ENCODE measurements around the gene HS1BP3. TPM values are rescaled to one million over a fixed set of nuclear protein-coding genes. Genes with fewer than 3 reads are reported as not detected.

HS1BP3 gene
- total RNA-seq, 1 donor from 2014 or later = 14.4 TPM

DNA sequence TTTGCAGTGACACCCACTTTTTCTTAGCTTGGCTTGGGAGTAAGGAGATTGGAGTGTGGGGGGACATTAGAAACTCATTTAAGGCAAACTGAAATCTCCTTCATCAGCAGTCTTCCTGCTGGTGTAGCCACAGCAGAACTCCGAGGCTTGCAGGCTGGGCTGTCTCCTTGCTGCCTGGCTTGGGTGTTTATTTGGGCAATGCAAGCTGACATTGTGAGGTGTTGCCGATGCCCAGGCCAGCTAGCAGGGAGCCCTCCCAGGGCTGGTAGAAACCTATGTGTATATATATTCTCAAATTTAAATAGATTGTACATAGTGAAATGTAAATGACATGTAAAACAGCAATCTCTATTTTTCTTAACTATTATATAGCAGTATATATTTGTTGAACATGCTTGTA lies 27.9 kb upstream of the HS1BP3 start:
- no peak overlapping the region for H3K4me3 ChIP-seq (ENCODE audit: low read depth, low read length)
- TF ChIP-seq, protein P1, sequence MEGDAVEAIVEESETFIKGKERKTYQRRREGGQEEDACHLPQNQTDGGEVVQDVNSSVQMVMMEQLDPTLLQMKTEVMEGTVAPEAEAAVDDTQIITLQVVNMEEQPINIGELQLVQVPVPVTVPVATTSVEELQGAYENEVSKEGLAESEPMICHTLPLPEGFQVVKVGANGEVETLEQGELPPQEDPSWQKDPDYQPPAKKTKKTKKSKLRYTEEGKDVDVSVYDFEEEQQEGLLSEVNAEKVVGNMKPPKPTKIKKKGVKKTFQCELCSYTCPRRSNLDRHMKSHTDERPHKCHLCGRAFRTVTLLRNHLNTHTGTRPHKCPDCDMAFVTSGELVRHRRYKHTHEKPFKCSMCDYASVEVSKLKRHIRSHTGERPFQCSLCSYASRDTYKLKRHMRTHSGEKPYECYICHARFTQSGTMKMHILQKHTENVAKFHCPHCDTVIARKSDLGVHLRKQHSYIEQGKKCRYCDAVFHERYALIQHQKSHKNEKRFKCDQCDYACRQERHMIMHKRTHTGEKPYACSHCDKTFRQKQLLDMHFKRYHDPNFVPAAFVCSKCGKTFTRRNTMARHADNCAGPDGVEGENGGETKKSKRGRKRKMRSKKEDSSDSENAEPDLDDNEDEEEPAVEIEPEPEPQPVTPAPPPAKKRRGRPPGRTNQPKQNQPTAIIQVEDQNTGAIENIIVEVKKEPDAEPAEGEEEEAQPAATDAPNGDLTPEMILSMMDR (conservative IDR thresholded peaks at IDR 0.05; ENCODE audit: low read depth, low read length) = no peak
- DNase-seq (ENCODE audit: low read depth) = no peak

- H3K4me3 ChIP-seq (ENCODE audit: low read depth, low read length) = no peak overlapping the region
- TF ChIP-seq, protein P1 (conservative IDR thresholded peaks at IDR 0.05; ENCODE audit: low read depth, low read length) = no peak
- no peak for DNase-seq (ENCODE audit: low read depth)
These were observed 27.1 kb upstream of the HS1BP3 start for GRCh38 chr2:20678086-20678395.

- TF ChIP-seq, protein P1 (conservative IDR thresholded peaks at IDR 0.05; ENCODE audit: low read depth, low read length) = peak; percentile 40
- H3K4me3 ChIP-seq (ENCODE audit: low read depth, low read length) = no peak overlapping the region
- DNase-seq (ENCODE audit: low read depth) = no peak
These were observed 26.6 kb upstream of the HS1BP3 start for GRCh38 chr2:20677301-20678085.

GRCh38 chr2:20676353-20677215 lies 25.7 kb upstream of the HS1BP3 start:
- no peak overlapping the region for H3K4me3 ChIP-seq (ENCODE audit: low read depth, low read length)
- DNase-seq (ENCODE audit: low read depth) = peak; percentile 26
- TF ChIP-seq, protein P1 (conservative IDR thresholded peaks at IDR 0.05; ENCODE audit: low read depth, low read length) = peak; percentile 60

- H3K4me3 ChIP-seq (ENCODE audit: low read depth, low read length) = no peak overlapping the region
- DNase-seq (ENCODE audit: low read depth) = no peak
- TF ChIP-seq, protein P1 (conservative IDR thresholded peaks at IDR 0.05; ENCODE audit: low read depth, low read length) = no peak
These were observed 24.9 kb upstream of the HS1BP3 start for GRCh38 chr2:20675701-20676352.

DNA sequence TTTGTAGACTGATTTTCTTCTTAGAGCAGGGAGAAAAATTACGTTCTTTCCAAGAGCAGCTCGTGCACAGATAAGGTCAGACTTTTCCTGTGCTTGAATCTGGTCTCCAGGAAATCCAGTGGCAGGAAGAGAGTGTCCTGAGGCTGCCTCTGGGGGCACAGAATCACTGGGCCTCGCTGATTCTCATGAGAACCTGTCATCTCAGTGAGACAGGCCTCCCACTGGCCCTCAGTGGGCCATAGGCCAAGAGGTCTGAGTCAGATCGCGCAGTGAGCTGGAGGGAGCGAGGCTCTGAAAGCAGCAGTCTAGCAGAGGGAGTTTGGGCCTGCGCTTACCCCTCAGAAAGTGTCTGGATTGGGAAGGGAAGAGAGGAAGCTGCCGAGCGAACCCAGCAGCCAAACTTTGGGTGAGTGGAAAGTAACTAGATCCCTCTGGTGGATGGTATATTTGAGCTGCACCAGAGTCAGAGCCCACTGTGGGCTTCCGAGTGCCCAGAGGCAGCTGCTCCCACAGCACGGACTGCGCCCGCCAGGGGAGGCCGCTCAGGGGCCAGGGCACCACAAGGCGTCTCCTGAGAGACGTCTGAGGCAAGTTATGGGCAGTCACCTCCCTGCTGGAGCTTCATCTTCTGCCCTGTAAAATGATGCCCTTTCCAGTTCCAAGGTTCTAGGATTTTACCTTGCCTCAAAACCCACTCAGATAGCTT lies 24.2 kb upstream of the HS1BP3 start:
- H3K4me3 ChIP-seq (ENCODE audit: low read depth, low read length) = no peak overlapping the region
- DNase-seq (ENCODE audit: low read depth) = no peak
- TF ChIP-seq, protein P1 (conservative IDR thresholded peaks at IDR 0.05; ENCODE audit: low read depth, low read length) = peak; percentile 4
